ENCODE results near the gene FARP1.

GRCh38 chr13:98377635-98378378, 234.9 kb downstream of the FARP1 start:
- TF ChIP-seq CTCF (IDR thresholded peaks at IDR 0.05 in 2 of 3, conservative IDR thresholded peaks at IDR 0.05 in 1 of 3; ENCODE audit: control insufficient read depth in 2 of 3, extremely low read depth in 1 of 3, insufficient read depth in 1 of 3, low read depth in 3 of 3, low read length in 3 of 3) (no peak), PAX5 (IDR thresholded peaks at IDR 0.05; ENCODE audit: borderline replicate concordance, low read depth, low read length) (no peak), ZBED1 (IDR thresholded peaks at IDR 0.05; ENCODE audit: borderline replicate concordance) (no peak), CREB1 (IDR thresholded peaks at IDR 0.05; ENCODE audit: low read depth) (no peak), FOXK2 (IDR thresholded peaks at IDR 0.05) (no peak)
